ENCODE data around the gene EI24.

EI24 gene

DNA sequence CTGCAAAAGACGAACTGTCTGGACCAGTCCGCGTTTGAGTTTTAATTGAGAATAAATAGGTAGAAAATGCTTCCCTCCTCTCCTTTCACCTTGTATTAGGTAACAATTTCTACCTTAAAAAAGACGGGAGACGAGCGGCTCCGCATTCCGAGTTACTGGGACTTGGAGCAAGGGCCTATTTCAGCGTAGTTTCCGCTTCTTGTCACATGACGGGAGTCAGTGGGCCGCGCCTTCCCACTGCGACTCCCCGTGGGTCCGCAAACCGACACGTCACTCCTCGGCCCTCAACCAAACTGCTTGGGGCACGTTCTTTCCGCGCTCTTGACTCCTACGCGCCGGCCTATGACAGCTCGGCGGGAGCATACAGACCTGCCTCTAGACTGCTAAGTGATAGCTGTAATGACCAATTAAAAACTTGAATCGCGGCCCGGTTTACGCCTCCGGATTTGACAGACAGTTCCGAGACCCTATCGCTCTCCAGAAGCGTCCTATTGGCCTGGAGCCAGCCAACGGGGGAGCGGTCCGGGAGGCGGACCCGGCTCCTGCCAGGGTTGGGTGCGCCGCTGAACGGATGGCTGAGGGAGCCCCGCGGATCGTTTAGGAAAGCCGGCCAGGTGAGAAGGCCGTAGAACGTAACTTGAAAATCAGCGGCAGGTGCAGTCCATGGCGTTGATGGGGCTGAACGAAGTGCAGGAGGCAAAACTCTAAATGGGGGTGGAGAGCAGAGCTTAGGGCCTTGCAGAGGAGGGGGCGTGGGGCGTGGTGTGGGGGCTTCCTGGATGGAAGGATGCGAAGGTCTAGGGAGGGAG lies 23.2 kb downstream of the EI24 start, which contains the start of gene STT3A:
Gene STT3A (plus strand): TSS at position 548 of the 809 bp plus-strand sequence. CDS start 3,064 bp downstream, outside the sequence.
- peak; percentile 100 for DNase-seq
- H3K27me3 ChIP-seq (replicated peaks) = no peaks in the 10 kb centered on the region
- H3K27ac ChIP-seq = peak within 1 kb of the TSS; percentile 97
- in situ Hi-C loops (cut with HindIII; ENCODE audit: low pct_ligation_motif_present, low sequenced_read_pairs) = no loop called here
- peak within 1 kb of the TSS; percentile 99 for H3K4me3 ChIP-seq (ENCODE audit: low read depth, low read length)
- peaks cover 5% of the 10 kb centered on the region for H3K36me3 ChIP-seq (replicated peaks)
- TF ChIP-seq, protein P1, sequence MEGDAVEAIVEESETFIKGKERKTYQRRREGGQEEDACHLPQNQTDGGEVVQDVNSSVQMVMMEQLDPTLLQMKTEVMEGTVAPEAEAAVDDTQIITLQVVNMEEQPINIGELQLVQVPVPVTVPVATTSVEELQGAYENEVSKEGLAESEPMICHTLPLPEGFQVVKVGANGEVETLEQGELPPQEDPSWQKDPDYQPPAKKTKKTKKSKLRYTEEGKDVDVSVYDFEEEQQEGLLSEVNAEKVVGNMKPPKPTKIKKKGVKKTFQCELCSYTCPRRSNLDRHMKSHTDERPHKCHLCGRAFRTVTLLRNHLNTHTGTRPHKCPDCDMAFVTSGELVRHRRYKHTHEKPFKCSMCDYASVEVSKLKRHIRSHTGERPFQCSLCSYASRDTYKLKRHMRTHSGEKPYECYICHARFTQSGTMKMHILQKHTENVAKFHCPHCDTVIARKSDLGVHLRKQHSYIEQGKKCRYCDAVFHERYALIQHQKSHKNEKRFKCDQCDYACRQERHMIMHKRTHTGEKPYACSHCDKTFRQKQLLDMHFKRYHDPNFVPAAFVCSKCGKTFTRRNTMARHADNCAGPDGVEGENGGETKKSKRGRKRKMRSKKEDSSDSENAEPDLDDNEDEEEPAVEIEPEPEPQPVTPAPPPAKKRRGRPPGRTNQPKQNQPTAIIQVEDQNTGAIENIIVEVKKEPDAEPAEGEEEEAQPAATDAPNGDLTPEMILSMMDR (IDR thresholded peaks at IDR 0.05; ENCODE audit: low read depth, low read length, missing control alignments) = no peak

DNA sequence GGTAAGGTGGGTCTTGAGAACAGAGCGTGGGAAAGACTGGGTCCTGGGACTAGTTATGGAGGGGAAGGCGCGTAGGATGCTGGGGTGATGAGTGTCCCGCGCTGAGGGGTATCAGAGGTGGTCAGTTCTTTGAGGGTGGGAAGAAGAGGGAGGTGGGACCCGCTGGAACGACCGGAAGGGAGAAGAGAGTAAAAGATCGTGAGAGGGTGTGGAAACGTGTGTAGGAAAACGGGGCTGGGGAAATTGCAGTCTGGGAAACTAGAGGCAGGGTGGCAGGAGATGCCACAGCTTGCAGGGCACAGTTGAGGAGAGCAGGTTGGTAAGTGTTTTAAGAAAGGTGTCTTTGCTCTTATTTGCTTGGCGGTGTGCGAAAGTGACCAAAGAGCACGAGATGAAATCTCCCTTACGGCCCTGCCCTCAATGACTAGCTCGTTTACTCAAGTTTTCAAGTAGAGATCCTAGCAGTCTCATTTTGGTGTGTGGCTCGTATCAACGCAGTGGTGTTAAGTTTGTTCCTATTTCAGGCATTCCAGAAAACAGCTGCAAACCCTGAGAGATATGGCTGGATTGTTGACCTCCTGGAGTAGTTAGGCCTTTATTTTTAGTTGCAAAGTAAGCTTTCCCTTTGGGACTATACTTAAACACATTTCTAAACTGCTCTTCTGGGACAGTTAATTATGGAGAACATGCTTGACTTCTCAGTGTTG lies 24.0 kb downstream of the EI24 start:
- TF ChIP-seq, protein P1 (IDR thresholded peaks at IDR 0.05; ENCODE audit: low read depth, low read length, missing control alignments) = no peak
- H3K27me3 ChIP-seq (replicated peaks) = no peaks in the 10 kb centered on the region
- in situ Hi-C loops (cut with HindIII; ENCODE audit: low pct_ligation_motif_present, low sequenced_read_pairs) = no loop called here
- peak overlapping the region; percentile 99 for H3K4me3 ChIP-seq (ENCODE audit: low read depth, low read length)
- H3K36me3 ChIP-seq (replicated peaks) = peaks cover 10% of the 10 kb centered on the region
- peak; percentile 25 for DNase-seq
- H3K27ac ChIP-seq = peak overlapping the region; percentile 78

DNA sequence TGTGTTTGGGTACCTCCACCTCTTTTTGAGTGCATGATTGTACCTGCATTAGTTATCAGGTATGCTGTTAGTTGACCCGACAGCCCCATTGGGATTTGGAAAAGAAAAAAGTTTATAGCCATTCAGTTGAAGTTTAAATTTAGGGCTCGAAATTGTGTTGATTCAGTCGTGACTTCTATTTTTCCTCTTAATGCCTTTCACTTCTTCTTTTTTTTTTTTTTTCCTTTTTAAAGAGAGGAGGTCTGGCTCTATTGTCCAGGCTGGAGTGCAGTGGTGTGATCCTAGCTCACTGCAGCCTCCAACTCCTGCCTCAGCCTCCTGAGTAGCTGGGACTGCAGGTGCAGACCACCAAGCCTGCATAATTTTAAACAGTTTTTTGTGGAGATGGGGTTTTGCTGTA lies 25.7 kb downstream of the EI24 start:
- no peak overlapping the region for H3K4me3 ChIP-seq (ENCODE audit: low read depth, low read length)
- in situ Hi-C loops (cut with HindIII; ENCODE audit: low pct_ligation_motif_present, low sequenced_read_pairs) = no loop called here
- peaks cover 19% of the 10 kb centered on the region for H3K36me3 ChIP-seq (replicated peaks)
- TF ChIP-seq, protein P1 (IDR thresholded peaks at IDR 0.05; ENCODE audit: low read depth, low read length, missing control alignments) = no peak
- no peak overlapping the region for H3K27ac ChIP-seq
- no peak for DNase-seq
- H3K27me3 ChIP-seq (replicated peaks) = no peaks in the 10 kb centered on the region

DNA sequence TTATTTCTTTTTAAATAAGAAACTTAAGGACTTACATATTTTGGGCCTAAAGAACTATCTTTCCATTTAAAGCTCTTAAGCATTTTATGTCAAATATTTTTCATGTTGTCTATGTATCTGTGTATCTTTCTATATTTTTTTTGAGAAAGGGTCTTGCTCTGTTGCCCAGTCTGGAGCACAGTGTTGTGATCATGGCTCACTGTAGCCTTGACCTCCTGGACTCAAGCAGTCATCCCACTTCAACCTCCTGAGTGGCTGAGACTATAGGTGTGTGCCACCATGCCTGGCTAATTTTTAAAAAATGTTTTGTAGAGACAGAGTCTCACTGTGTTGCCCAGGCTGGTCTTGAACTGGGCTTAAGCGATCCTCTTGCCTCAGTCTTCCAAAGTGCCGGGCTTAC lies 31.4 kb downstream of the EI24 start:
- Histone ChIP-seq H3K27ac (no peak overlapping the region), H3K36me3 (replicated peaks) (peaks cover 47% of the 10 kb centered on the region), H3K4me3 (ENCODE audit: low read depth, low read length) (no peak overlapping the region), H3K27me3 (replicated peaks) (no peaks in the 10 kb centered on the region)
- in situ Hi-C loops (cut with HindIII; ENCODE audit: low pct_ligation_motif_present, low sequenced_read_pairs) = no loop called here
- TF ChIP-seq, protein P1 (IDR thresholded peaks at IDR 0.05; ENCODE audit: low read depth, low read length, missing control alignments) = no peak
- DNase-seq = no peak

DNA sequence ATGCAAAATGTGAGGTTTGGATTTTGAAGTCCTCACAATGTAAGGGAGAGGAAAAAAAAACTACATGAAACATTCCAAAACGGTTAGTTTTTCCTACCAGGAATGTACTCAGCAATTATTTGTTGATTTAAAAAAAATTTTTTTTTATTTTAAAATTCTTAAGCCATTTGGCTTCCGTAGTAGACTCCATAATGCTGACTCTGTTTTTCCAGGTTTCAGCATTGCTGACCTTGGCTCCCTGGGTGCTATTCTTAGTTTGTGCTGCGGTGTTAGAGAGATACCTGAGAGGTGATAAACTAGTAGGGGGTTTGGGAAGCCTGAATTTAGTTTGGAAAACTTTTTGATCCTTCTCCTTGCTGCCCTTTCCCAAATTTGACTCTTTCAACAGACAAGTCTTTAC lies 33.9 kb downstream of the EI24 start:
- Histone ChIP-seq H3K27me3 (replicated peaks) (no peaks in the 10 kb centered on the region), H3K36me3 (replicated peaks) (peaks cover 59% of the 10 kb centered on the region), H3K4me3 (ENCODE audit: low read depth, low read length) (no peak overlapping the region), H3K27ac (no peak overlapping the region)
- in situ Hi-C loops (cut with HindIII; ENCODE audit: low pct_ligation_motif_present, low sequenced_read_pairs) = no loop called here
- TF ChIP-seq, protein P1 (IDR thresholded peaks at IDR 0.05; ENCODE audit: low read depth, low read length, missing control alignments) = no peak
- DNase-seq = no peak
